Measurements from ENCODE around the gene WSCD2. TPM values are rescaled to one million over a fixed set of nuclear protein-coding genes. Genes with fewer than 3 reads are reported as not detected.

WSCD2 gene
- total and polyA plus RNA-seq, 2 of the 4 experiments (the other 2 are of a cell fraction): not detected

DNA sequence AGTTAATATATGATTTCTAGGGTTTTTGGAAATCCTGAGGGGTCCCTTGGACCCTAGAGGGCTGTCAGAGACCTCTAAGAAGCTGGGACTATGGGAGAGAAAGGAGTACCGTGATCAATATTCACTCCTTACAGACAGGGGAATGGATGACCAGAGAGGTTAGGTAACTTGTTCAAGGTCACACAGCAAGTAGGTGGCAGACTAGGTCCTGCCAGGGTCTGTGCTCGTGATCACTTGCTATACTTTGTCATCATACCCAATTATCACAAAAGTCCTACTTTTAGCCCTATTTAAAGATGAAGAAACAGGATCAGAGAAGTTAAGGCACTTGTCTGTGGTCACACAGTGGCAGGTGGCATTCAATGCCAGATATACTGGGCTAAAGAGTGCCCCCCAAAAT lies 42.9 kb downstream of the WSCD2 start:
- no TSS peak for BruUV-seq (replicated peaks)
- POLR2A ChIA-PET (ENCODE audit: unreplicated experiment): no interaction called here
- H2AK9ac ChIP-seq (replicated peaks; ENCODE audit: low read depth, low read length, poor library complexity): no peak overlapping the region

More for the DNA sequence above, 42.9 kb downstream of the WSCD2 start:
- H3K27ac ChIP-seq (ENCODE audit: insufficient read depth, low read length): no peak overlapping the region
- intact Hi-C loops (cut with micrococcal nuclease): no loop called here
- DNase-seq: no peak
- no peak overlapping the region for H2BK5ac ChIP-seq (ENCODE audit: low read depth, low read length, poor library complexity, severe bottlenecking)
- no peak overlapping the region for H3K9ac ChIP-seq (ENCODE audit: low read depth, low read length)
- no peak overlapping the region for H3K4me2 ChIP-seq (ENCODE audit: low read depth, low read length)
- H3K9me3 ChIP-seq (ENCODE audit: control insufficient read depth, insufficient read depth, low read length): no peaks in the 10 kb centered on the region
- WGBS, 2 experiments (ENCODE audit: extremely low coverage in 2 of 2, insufficient read length in 1 of 2): no CpG with 5 or more reads among the region's 2 CpGs
- H3K18ac ChIP-seq (ENCODE audit: low read depth, low read length): no peak overlapping the region
- H3K4ac ChIP-seq (ENCODE audit: low read depth, low read length): no peak overlapping the region
- CTCF ChIA-PET: no interaction called here
- H2BK20ac ChIP-seq (ENCODE audit: low read depth, low read length): no peak overlapping the region
- H2AFZ ChIP-seq (replicated peaks; ENCODE audit: low read length, poor library complexity): no peak overlapping the region
- in situ Hi-C loops (cut with MboI; ENCODE audit: low sequenced_read_pairs): no loop called here
- no peak overlapping the region for H3K23ac ChIP-seq (ENCODE audit: low read depth, low read length)
- H3K9me1 ChIP-seq (ENCODE audit: insufficient read depth, low read length): no peaks in the 10 kb centered on the region
- TF ChIP-seq BHLHE40 (IDR thresholded peaks at IDR 0.05; ENCODE audit: low read depth, low read length) (no peak), RAD21 (IDR thresholded peaks at IDR 0.05; ENCODE audit: low read length) (no peak), CEBPB (IDR thresholded peaks at IDR 0.05; ENCODE audit: low read depth, low read length) (no peak), NFE2L2 (IDR thresholded peaks at IDR 0.05; ENCODE audit: low read depth, low read length) (no peak), MAFK (IDR thresholded peaks at IDR 0.05; ENCODE audit: low read depth, low read length) (no peak), MXI1 (IDR thresholded peaks at IDR 0.05; ENCODE audit: borderline replicate concordance, low read depth, low read length) (no peak), FOS (IDR thresholded peaks at IDR 0.05; ENCODE audit: low read depth, low read length) (no peak), SMC3 (IDR thresholded peaks at IDR 0.05; ENCODE audit: low read depth, low read length) (no peak), RFX5 (IDR thresholded peaks at IDR 0.05; ENCODE audit: low read depth, low read length) (no peak), CHD1 (IDR thresholded peaks at IDR 0.05; ENCODE audit: low read depth, low read length) (no peak), RCOR1 (IDR thresholded peaks at IDR 0.05; ENCODE audit: insufficient replicate concordance, low read length) (no peak), POLR2A (IDR thresholded peaks at IDR 0.05; ENCODE audit: low read depth, low read length) (no peak), MAZ (IDR thresholded peaks at IDR 0.05; ENCODE audit: borderline replicate concordance, low read depth, low read length) (no peak)
- TF ChIP-seq, protein P1, sequence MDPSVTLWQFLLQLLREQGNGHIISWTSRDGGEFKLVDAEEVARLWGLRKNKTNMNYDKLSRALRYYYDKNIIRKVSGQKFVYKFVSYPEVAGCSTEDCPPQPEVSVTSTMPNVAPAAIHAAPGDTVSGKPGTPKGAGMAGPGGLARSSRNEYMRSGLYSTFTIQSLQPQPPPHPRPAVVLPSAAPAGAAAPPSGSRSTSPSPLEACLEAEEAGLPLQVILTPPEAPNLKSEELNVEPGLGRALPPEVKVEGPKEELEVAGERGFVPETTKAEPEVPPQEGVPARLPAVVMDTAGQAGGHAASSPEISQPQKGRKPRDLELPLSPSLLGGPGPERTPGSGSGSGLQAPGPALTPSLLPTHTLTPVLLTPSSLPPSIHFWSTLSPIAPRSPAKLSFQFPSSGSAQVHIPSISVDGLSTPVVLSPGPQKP (IDR thresholded peaks at IDR 0.05; ENCODE audit: borderline replicate concordance, low read depth, low read length): no peak
- TF ChIP-seq, protein P2, sequence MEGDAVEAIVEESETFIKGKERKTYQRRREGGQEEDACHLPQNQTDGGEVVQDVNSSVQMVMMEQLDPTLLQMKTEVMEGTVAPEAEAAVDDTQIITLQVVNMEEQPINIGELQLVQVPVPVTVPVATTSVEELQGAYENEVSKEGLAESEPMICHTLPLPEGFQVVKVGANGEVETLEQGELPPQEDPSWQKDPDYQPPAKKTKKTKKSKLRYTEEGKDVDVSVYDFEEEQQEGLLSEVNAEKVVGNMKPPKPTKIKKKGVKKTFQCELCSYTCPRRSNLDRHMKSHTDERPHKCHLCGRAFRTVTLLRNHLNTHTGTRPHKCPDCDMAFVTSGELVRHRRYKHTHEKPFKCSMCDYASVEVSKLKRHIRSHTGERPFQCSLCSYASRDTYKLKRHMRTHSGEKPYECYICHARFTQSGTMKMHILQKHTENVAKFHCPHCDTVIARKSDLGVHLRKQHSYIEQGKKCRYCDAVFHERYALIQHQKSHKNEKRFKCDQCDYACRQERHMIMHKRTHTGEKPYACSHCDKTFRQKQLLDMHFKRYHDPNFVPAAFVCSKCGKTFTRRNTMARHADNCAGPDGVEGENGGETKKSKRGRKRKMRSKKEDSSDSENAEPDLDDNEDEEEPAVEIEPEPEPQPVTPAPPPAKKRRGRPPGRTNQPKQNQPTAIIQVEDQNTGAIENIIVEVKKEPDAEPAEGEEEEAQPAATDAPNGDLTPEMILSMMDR (conservative IDR thresholded peaks at IDR 0.05; ENCODE audit: low read depth, low read length): no peak
- TF ChIP-seq, protein P3, sequence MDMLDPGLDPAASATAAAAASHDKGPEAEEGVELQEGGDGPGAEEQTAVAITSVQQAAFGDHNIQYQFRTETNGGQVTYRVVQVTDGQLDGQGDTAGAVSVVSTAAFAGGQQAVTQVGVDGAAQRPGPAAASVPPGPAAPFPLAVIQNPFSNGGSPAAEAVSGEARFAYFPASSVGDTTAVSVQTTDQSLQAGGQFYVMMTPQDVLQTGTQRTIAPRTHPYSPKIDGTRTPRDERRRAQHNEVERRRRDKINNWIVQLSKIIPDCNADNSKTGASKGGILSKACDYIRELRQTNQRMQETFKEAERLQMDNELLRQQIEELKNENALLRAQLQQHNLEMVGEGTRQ (IDR thresholded peaks at IDR 0.05; ENCODE audit: low read depth, low read length): no peak
- no peaks in the 10 kb centered on the region for H3K4me1 ChIP-seq (ENCODE audit: control insufficient read depth, insufficient read depth, low read length)
- H3K56ac ChIP-seq (ENCODE audit: extremely low read depth, insufficient read depth, low read length): no peak overlapping the region
- no peak overlapping the region for H4K8ac ChIP-seq (ENCODE audit: low read depth in 2 of 2, low read length in 2 of 2)
- no peaks in the 10 kb centered on the region for H3K36me3 ChIP-seq (ENCODE audit: control insufficient read depth, insufficient read depth, low read length)
- H4K5ac ChIP-seq (ENCODE audit: low read depth, low read length): no peak overlapping the region
- no peak for ATAC-seq (ENCODE audit: low read depth)
- dilution Hi-C loops (cut with HindIII; ENCODE audit: low sequenced_read_pairs, unreplicated experiment): no loop called here
- H4K20me1 ChIP-seq (ENCODE audit: insufficient read depth, low read length): no peaks in the 10 kb centered on the region
- no peaks in the 10 kb centered on the region for H3K27me3 ChIP-seq (ENCODE audit: control insufficient read depth, insufficient read depth, low read length)
- H4K91ac ChIP-seq (ENCODE audit: insufficient read depth, low read depth, low read length): no peak overlapping the region
- no peak overlapping the region for H2BK120ac ChIP-seq (ENCODE audit: low read depth, low read length)
- H3K14ac ChIP-seq (replicated peaks; ENCODE audit: low read depth, low read length): no peak overlapping the region
- H2AK5ac ChIP-seq (ENCODE audit: low read depth, low read length): no peak overlapping the region
- H3K79me1 ChIP-seq (ENCODE audit: low read depth in 1 of 2, low read length in 2 of 2): no peaks in the 10 kb centered on the region
- H3K4me3 ChIP-seq (ENCODE audit: insufficient read depth, low read depth, low read length): no peak overlapping the region
- no peak overlapping the region for H2BK15ac ChIP-seq (ENCODE audit: low read depth, low read length)

Data from IMR-90 (cell line).